ENCODE data around the gene ST7L. TPM values are rescaled to one million over a fixed set of nuclear protein-coding genes. Genes with fewer than 3 reads are reported as not detected.

Gene ST7L
- total and polyA plus RNA-seq, 10 of the 15 experiments (the other 5 are each of a cell fraction or from before 2014, with no cell fraction given), result 3.6 to 13.7 (median 8.9) TPM

DNA sequence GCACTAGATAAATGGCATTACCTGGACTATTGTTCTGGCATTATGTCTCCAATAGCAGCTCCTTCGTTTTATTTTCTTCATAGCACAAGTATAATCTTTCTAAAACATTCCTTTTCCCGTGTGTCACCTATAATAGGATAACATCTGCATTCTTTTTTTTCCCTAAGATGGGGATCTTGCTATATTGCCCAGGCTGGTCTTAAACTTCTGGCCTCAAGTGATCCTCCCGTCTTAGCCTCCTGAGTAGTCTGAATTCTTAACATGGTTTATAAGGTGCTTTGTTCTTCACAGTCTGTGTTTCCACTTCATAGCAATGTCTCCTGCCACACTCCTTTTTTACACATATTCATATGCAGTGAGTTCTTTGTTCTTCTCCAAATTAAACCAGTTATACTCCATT, 46.9 kb upstream of the ST7L start (continued):
- TF ChIP-seq SREBF2 (IDR thresholded peaks at IDR 0.05; ENCODE audit: low read length), result no peak
- TF ChIP-seq HCFC1 (IDR thresholded peaks at IDR 0.05; ENCODE audit: low read length), result no peak
- TF ChIP-seq LARP7 (IDR thresholded peaks at IDR 0.05), result no peak
- TF ChIP-seq, protein P1, sequence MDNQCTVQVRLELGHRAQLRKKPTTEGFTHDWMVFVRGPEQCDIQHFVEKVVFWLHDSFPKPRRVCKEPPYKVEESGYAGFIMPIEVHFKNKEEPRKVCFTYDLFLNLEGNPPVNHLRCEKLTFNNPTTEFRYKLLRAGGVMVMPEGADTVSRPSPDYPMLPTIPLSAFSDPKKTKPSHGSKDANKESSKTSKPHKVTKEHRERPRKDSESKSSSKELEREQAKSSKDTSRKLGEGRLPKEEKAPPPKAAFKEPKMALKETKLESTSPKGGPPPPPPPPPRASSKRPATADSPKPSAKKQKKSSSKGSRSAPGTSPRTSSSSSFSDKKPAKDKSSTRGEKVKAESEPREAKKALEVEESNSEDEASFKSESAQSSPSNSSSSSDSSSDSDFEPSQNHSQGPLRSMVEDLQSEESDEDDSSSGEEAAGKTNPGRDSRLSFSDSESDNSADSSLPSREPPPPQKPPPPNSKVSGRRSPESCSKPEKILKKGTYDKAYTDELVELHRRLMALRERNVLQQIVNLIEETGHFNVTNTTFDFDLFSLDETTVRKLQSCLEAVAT (IDR thresholded peaks at IDR 0.05), result no peak
- TF ChIP-seq HDAC6 (IDR thresholded peaks at IDR 0.05; ENCODE audit: unreplicated experiment), result no peak
- no peak for TF ChIP-seq EZH2 (IDR thresholded peaks at IDR 0.05; ENCODE audit: borderline replicate concordance, control insufficient read depth, low read depth, low read length)

- TF ChIP-seq RBBP5 (conservative IDR thresholded peaks at IDR 0.05) (no peak), RAD21 (IDR thresholded peaks at IDR 0.05; ENCODE audit: insufficient read depth, low read depth, low read length) (no peak), MTA3 (IDR thresholded peaks at IDR 0.05; ENCODE audit: borderline replicate concordance, low read length) (no peak), STAT1 (conservative IDR thresholded peaks at IDR 0.05) (no peak), HDGF (IDR thresholded peaks at IDR 0.05) (no peak), TCF3 (IDR thresholded peaks at IDR 0.05; ENCODE audit: borderline replicate concordance, insufficient read depth, low read depth, low read length) (no peak)
- H3K36me3 ChIP-seq (ENCODE audit: control insufficient read depth in 2 of 2, insufficient read depth in 2 of 2, low read length in 1 of 2), result peaks cover 2 to 22% of the 10 kb centered on the region in 2 experiments
- no peaks in the 10 kb centered on the region for H3K9me3 ChIP-seq (replicated peaks; ENCODE audit: control insufficient read depth, insufficient read depth, low read length)
- no peak overlapping the region for H3K4me3 ChIP-seq
- DNase-seq (ENCODE audit: low read depth, low spot score) (no peak), ATAC-seq (no peak), FAIRE-seq (peak; percentile 38)
- H3K9ac ChIP-seq (ENCODE audit: control insufficient read depth, insufficient read depth, low read length), result no peak overlapping the region
- H3K27ac ChIP-seq (ENCODE audit: control insufficient read depth, insufficient read depth), result no peak overlapping the region
- 94% methylated on average over 1 of the region's 1 CpG for WGBS (ENCODE audit: insufficient coverage, insufficient replicate concordance, low lambda C conversion rate, missing lambda C conversion rate)
- H4K20me1 ChIP-seq (ENCODE audit: control insufficient read depth, insufficient read depth), result no peaks in the 10 kb centered on the region
- ChIA-PET RAD21 (ENCODE audit: unreplicated experiment) (interaction anchor here (1.2 to 1.4 kb wide), 2 partner anchors 22 to 29 kb away, joined by 3 read pairs; no protein-coding TSS in a partner anchor), POLR2A (interaction anchor here (1.0 to 1.2 kb wide), 2 partner anchors 14 to 54 kb away, joined by 3 to 6 read pairs; no protein-coding TSS in a partner anchor), SMC1A (ENCODE audit: uncharacterized antibody, unreplicated experiment) (interaction anchor here (1.3 to 2.0 kb wide), 4 partner anchors 8 to 14 kb away, joined by 3 to 7 read pairs (median 6); no protein-coding TSS in a partner anchor), CTCF (interaction anchor here (0.8 to 3.1 kb wide), 4 partner anchors 10 to 421 kb away, joined by 3 to 6 read pairs (median 4); no protein-coding TSS in a partner anchor)
- in situ Hi-C loops (cut with MboI), result no loop called here
- H2AFZ ChIP-seq (ENCODE audit: control insufficient read depth, low read depth, low read length), result no peak overlapping the region
- H3K4me1 ChIP-seq (ENCODE audit: control insufficient read depth, insufficient read depth, low read length), result no peaks in the 10 kb centered on the region
- H3K79me2 ChIP-seq (ENCODE audit: control insufficient read depth, insufficient read depth, low read length), result peaks cover 18% of the 10 kb centered on the region
- H3K27me3 ChIP-seq (replicated peaks in 1 of 2; ENCODE audit: control insufficient read depth in 2 of 2, insufficient read depth in 2 of 2, low read length in 1 of 2), result no peaks in the 10 kb centered on the region
- TSS peak; percentile 39 for BruUV-seq (replicated peaks)
- H3K4me2 ChIP-seq (ENCODE audit: control insufficient read depth, insufficient read depth), result no peak overlapping the region
- intact Hi-C loops (cut with micrococcal nuclease; ENCODE audit: unreplicated experiment), result no loop called here
Observed at GRCh38 chr1:112651205-112651604, 32.3 kb upstream of the ST7L start.

All from GM12878 (cell line).